GM18505 (cell line): Measurements from ENCODE around the gene FUT2.
"Not testable (repeated sequence)": the region's sequence is repeated elsewhere in the genome, so short reads cannot be mapped to it uniquely, and the experiment has no call there.

Source experiments
- ATAC-seq: cut with Tn5 transposase; IDR thresholded peaks from one replicate; pipeline ENCODE4 v1.9.1; 2021; ENCODE audit not compliant: unreplicated experiment
- POLR2A ChIP-seq: IDR thresholded peaks from 4 replicates; pipeline ENCODE4 v1.6.1; 2011; ENCODE audit warnings: borderline replicate concordance; ENCODE audit not compliant: insufficient read depth, insufficient read length; ENCODE audit errors: extremely low read depth

Gene FUT2

GRCh38 chr19:48696353-48697010, 711 bp downstream of the FUT2 start:
- TF ChIP-seq POLR2A, result no peak
- ATAC-seq, result no peak

- ATAC-seq, result no peak
- TF ChIP-seq POLR2A, result no peak
Measured at GRCh38 chr19:48698046-48698445, 2.3 kb downstream of the FUT2 start.

- ATAC-seq, result no peak
- no peak for TF ChIP-seq POLR2A
Measured at GRCh38 chr19:48702701-48703100, 6.9 kb downstream of the FUT2 start.

- no peak for TF ChIP-seq POLR2A
- ATAC-seq, result no peak
Measured at GRCh38 chr19:48703316-48703715, 7.5 kb downstream of the FUT2 start.

- no peak for ATAC-seq
- TF ChIP-seq POLR2A, result no peak
Measured at GRCh38 chr19:48705431-48705830, 9.7 kb downstream of the FUT2 start.

GRCh38 chr19:48708471-48708870, 12.7 kb downstream of the FUT2 start:
- TF ChIP-seq POLR2A, result no peak
- no peak for ATAC-seq

- TF ChIP-seq POLR2A, result no peak
- ATAC-seq, result no peak
Measured at GRCh38 chr19:48711106-48711662, 15.4 kb downstream of the FUT2 start.

GRCh38 chr19:48713041-48713863, 17.5 kb downstream of the FUT2 start:
- no peak for TF ChIP-seq POLR2A
- no peak for ATAC-seq

- ATAC-seq, result peak; percentile 87
- TF ChIP-seq POLR2A, result no peak
Measured at GRCh38 chr19:48713864-48714755, 18.3 kb downstream of the FUT2 start.

GRCh38 chr19:48714759-48715675, 19.2 kb downstream of the FUT2 start:
- no peak for ATAC-seq
- TF ChIP-seq POLR2A, result no peak

- TF ChIP-seq POLR2A, result no peak
- no peak for ATAC-seq
Measured at GRCh38 chr19:48715681-48716171, 20.0 kb downstream of the FUT2 start.

GRCh38 chr19:48716562-48717291, 21.0 kb downstream of the FUT2 start:
- TF ChIP-seq POLR2A, result no peak
- no peak for ATAC-seq

- not testable (repeated sequence) for ATAC-seq
Measured at GRCh38 chr19:48718106-48718505, 22.3 kb downstream of the FUT2 start.
